Measurements from ENCODE around the gene SUPT4H1.

GRCh38 chr17:58311429-58311894 is 40.5 kb downstream of the SUPT4H1 start:
- TF ChIP-seq YY1 (IDR thresholded peaks at IDR 0.05; ENCODE audit: borderline replicate concordance in 1 of 3, control insufficient read depth in 1 of 3, extremely low read depth in 1 of 3, insufficient read depth in 3 of 3, insufficient read length in 1 of 3, insufficient replicate concordance in 2 of 3, low read depth in 1 of 3, low read length in 2 of 3) (no peak), ZNF146 (CRISPR knock-in tag; IDR thresholded peaks at IDR 0.05; ENCODE audit: unreplicated experiment) (no peak), POLR2A (conservative IDR thresholded peaks at IDR 0.05) (no peak), NR2C2 (CRISPR knock-in tag; IDR thresholded peaks at IDR 0.05) (no peak), NR2C2 (tag; IDR thresholded peaks at IDR 0.05) (no peak), TRIM24 (IDR thresholded peaks at IDR 0.05) (no peak), MED1 (CRISPR knock-in tag; IDR thresholded peaks at IDR 0.05; ENCODE audit: borderline replicate concordance) (no peak), TAF1 (IDR thresholded peaks at IDR 0.05; ENCODE audit: control insufficient read depth, extremely low read depth, insufficient read depth, low read length, severe bottlenecking) (no peak), HMGXB4 (CRISPR knock-in tag; IDR thresholded peaks at IDR 0.05) (no peak), CC2D1A (IDR thresholded peaks at IDR 0.05) (no peak)
- TF ChIP-seq, protein P1, sequence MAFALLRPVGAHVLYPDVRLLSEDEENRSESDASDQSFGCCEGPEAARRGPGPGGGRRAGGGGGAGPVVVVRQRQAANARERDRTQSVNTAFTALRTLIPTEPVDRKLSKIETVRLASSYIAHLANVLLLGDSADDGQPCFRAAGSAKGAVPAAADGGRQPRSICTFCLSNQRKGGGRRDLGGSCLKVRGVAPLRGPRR (CRISPR knock-in tag; IDR thresholded peaks at IDR 0.05): no peak
- TF ChIP-seq, protein P2, sequence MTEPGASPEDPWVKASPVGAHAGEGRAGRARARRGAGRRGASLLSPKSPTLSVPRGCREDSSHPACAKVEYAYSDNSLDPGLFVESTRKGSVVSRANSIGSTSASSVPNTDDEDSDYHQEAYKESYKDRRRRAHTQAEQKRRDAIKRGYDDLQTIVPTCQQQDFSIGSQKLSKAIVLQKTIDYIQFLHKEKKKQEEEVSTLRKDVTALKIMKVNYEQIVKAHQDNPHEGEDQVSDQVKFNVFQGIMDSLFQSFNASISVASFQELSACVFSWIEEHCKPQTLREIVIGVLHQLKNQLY (CRISPR knock-in tag; conservative IDR thresholded peaks at IDR 0.05): no peak
